ENCODE data around the gene CDT1.

Gene CDT1

GRCh38 chr16:88850531-88851199 is 47.1 kb downstream of the CDT1 start:
- TF ChIP-seq, protein P1, sequence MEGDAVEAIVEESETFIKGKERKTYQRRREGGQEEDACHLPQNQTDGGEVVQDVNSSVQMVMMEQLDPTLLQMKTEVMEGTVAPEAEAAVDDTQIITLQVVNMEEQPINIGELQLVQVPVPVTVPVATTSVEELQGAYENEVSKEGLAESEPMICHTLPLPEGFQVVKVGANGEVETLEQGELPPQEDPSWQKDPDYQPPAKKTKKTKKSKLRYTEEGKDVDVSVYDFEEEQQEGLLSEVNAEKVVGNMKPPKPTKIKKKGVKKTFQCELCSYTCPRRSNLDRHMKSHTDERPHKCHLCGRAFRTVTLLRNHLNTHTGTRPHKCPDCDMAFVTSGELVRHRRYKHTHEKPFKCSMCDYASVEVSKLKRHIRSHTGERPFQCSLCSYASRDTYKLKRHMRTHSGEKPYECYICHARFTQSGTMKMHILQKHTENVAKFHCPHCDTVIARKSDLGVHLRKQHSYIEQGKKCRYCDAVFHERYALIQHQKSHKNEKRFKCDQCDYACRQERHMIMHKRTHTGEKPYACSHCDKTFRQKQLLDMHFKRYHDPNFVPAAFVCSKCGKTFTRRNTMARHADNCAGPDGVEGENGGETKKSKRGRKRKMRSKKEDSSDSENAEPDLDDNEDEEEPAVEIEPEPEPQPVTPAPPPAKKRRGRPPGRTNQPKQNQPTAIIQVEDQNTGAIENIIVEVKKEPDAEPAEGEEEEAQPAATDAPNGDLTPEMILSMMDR (IDR thresholded peaks at IDR 0.05; ENCODE audit: low read length) = no peak
- TF ChIP-seq EZH2 (IDR thresholded peaks at IDR 0.05; ENCODE audit: borderline replicate concordance, low read length) = no peak
- no peaks in the 10 kb centered on the region for H3K79me2 ChIP-seq (ENCODE audit: insufficient read depth, low read length)
- no peak overlapping the region for H3K27ac ChIP-seq (ENCODE audit: low read depth, low read length, poor library complexity, severe bottlenecking)
- no peaks in the 10 kb centered on the region for H3F3A ChIP-seq (ENCODE audit: insufficient read depth, low read length)
- no peaks in the 10 kb centered on the region for H3K27me3 ChIP-seq (ENCODE audit: insufficient read depth, low read length)
- H3K9me2 ChIP-seq (ENCODE audit: low read depth, low read length) = no peaks in the 10 kb centered on the region
- H3K9ac ChIP-seq (ENCODE audit: low read length) = no peak overlapping the region
- H3K36me3 ChIP-seq (ENCODE audit: insufficient read depth, low read length) = no peaks in the 10 kb centered on the region; the same call in 1 of the 2 replicates
- no peak overlapping the region for H3K4me3 ChIP-seq (ENCODE audit: low read depth, low read length, poor library complexity, severe bottlenecking)
- no peak overlapping the region for H3K4me2 ChIP-seq (ENCODE audit: low read length)
- H4K20me1 ChIP-seq (ENCODE audit: insufficient read depth, low read length) = no peaks in the 10 kb centered on the region
- peaks cover 2% of the 10 kb centered on the region for H3K4me1 ChIP-seq (ENCODE audit: insufficient read depth, low read length, severe bottlenecking)
- H2AFZ ChIP-seq (ENCODE audit: low read length) = no peak overlapping the region
- H3K9me3 ChIP-seq (ENCODE audit: low read length) = no peaks in the 10 kb centered on the region

- Histone ChIP-seq H3K36me3 (ENCODE audit: insufficient read depth, low read length) (no peaks in the 10 kb centered on the region; the same call in 1 of the 2 replicates), H3K4me3 (ENCODE audit: low read depth, low read length, poor library complexity, severe bottlenecking) (no peak overlapping the region), H3K27ac (ENCODE audit: low read depth, low read length, poor library complexity, severe bottlenecking) (no peak overlapping the region), H2AFZ (ENCODE audit: low read length) (no peak overlapping the region), H3K27me3 (ENCODE audit: insufficient read depth, low read length) (no peaks in the 10 kb centered on the region), H3K4me2 (ENCODE audit: low read length) (no peak overlapping the region), H3K79me2 (ENCODE audit: insufficient read depth, low read length) (no peaks in the 10 kb centered on the region), H3K9me2 (ENCODE audit: low read depth, low read length) (no peaks in the 10 kb centered on the region), H3F3A (ENCODE audit: insufficient read depth, low read length) (no peaks in the 10 kb centered on the region), H4K20me1 (ENCODE audit: insufficient read depth, low read length) (no peaks in the 10 kb centered on the region), H3K9me3 (ENCODE audit: low read length) (no peaks in the 10 kb centered on the region), H3K4me1 (ENCODE audit: insufficient read depth, low read length, severe bottlenecking) (peaks cover 7% of the 10 kb centered on the region), H3K9ac (ENCODE audit: low read length) (no peak overlapping the region)
- TF ChIP-seq, protein P1 (IDR thresholded peaks at IDR 0.05; ENCODE audit: low read length) = no peak
- TF ChIP-seq EZH2 (IDR thresholded peaks at IDR 0.05; ENCODE audit: borderline replicate concordance, low read length) = no peak
These were observed 48.0 kb downstream of the CDT1 start for GRCh38 chr16:88851616-88852015.

DNA sequence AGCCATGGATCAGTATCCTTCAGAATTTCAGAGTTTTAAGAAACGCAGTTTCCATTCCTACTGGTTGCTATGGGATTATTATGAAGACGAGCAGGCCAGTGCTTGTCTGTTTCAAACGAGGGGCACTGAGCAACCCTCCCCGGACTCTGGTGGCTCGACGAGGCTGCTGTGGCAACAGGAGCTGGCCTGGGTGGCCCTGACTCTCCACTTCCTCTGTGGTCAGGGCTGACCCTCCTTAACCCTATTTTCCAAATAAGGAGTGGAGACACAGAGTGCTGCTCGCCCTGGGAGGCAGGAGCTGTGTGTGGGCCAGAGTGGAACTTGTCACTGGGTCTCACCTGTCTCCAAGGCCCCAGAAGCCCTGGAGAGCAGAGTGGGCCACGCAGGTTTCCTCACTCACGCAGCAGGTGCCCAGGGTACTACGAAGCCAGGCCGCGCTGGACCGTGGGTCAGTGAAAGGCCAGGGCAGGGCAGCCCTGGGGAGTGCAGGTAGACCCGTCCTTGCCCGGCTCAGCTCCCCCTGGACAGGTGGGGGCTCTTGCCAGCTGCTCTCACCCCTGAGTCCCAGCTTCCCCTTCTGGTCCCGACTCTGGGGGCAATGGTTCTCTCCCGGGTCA is 49.8 kb downstream of the CDT1 start:
- peaks cover 17% of the 10 kb centered on the region for H3K4me1 ChIP-seq (ENCODE audit: insufficient read depth, low read length, severe bottlenecking)
- H3K27me3 ChIP-seq (ENCODE audit: insufficient read depth, low read length) = no peaks in the 10 kb centered on the region
- no peaks in the 10 kb centered on the region for H3K79me2 ChIP-seq (ENCODE audit: insufficient read depth, low read length)
- no peak overlapping the region for H2AFZ ChIP-seq (ENCODE audit: low read length)
- TF ChIP-seq, protein P1 (IDR thresholded peaks at IDR 0.05; ENCODE audit: low read length) = no peak
- no peak for TF ChIP-seq EZH2 (IDR thresholded peaks at IDR 0.05; ENCODE audit: borderline replicate concordance, low read length)
- no peak overlapping the region for H3K4me2 ChIP-seq (ENCODE audit: low read length)
- no peaks in the 10 kb centered on the region for H3K9me3 ChIP-seq (ENCODE audit: low read length)
- H4K20me1 ChIP-seq (ENCODE audit: insufficient read depth, low read length) = no peaks in the 10 kb centered on the region
- H3K9ac ChIP-seq (ENCODE audit: low read length) = no peak overlapping the region
- H3F3A ChIP-seq (ENCODE audit: insufficient read depth, low read length) = no peaks in the 10 kb centered on the region
- no peak overlapping the region for H3K4me3 ChIP-seq (ENCODE audit: low read depth, low read length, poor library complexity, severe bottlenecking)
- H3K36me3 ChIP-seq (ENCODE audit: insufficient read depth, low read length) = no peaks in the 10 kb centered on the region; the same call in 1 of the 2 replicates
- no peaks in the 10 kb centered on the region for H3K9me2 ChIP-seq (ENCODE audit: low read depth, low read length)
- no peak overlapping the region for H3K27ac ChIP-seq (ENCODE audit: low read depth, low read length, poor library complexity, severe bottlenecking)
